ENCODE results near the gene PNKP.

Gene PNKP

GRCh38 chr19:49877879-49878743 lies 10.7 kb upstream of the PNKP start:
- DNase-seq: peak; percentile 94
- in situ Hi-C loops (cut with HindIII; ENCODE audit: low pct_ligation_motif_present, low pct_unique_long_range_greater_than_20kb, low sequenced_read_pairs): no loop called here

- in situ Hi-C loops (cut with HindIII; ENCODE audit: low pct_ligation_motif_present, low pct_unique_long_range_greater_than_20kb, low sequenced_read_pairs): no loop called here
- peak; percentile 98 for DNase-seq
These were observed 9.9 kb upstream of the PNKP start, which contains the start of the genes AKT1S1 and TBC1D17 for GRCh38 chr19:49877020-49877878. TSS of gene AKT1S1 (minus strand) at chr19:49877355. CDS start at chr19:49873295, 4,060 bp downstream. TSS of gene TBC1D17 (plus strand) at chr19:49877702. CDS start at chr19:49877724, 22 bp downstream.

- in situ Hi-C loops (cut with HindIII; ENCODE audit: low pct_ligation_motif_present, low pct_unique_long_range_greater_than_20kb, low sequenced_read_pairs): no loop called here
- peak; percentile 95 for DNase-seq
These were observed 9.1 kb upstream of the PNKP start for GRCh38 chr19:49876422-49877019.

- DNase-seq: peak; percentile 42
These were observed 8.6 kb upstream of the PNKP start for GRCh38 chr19:49875857-49876421.

GRCh38 chr19:49875177-49875576 lies 7.8 kb upstream of the PNKP start:
- in situ Hi-C loops (cut with HindIII; ENCODE audit: low pct_ligation_motif_present, low pct_unique_long_range_greater_than_20kb, low sequenced_read_pairs): no loop called here

More at GRCh38 chr19:49875857-49876421, 8.6 kb upstream of the PNKP start:
- in situ Hi-C loops (cut with HindIII; ENCODE audit: low pct_ligation_motif_present, low pct_unique_long_range_greater_than_20kb, low sequenced_read_pairs): no loop called here

GRCh38 chr19:49874503-49875157 lies 7.3 kb upstream of the PNKP start:
- in situ Hi-C loops (cut with HindIII; ENCODE audit: low pct_ligation_motif_present, low pct_unique_long_range_greater_than_20kb, low sequenced_read_pairs): no loop called here
- no peak for DNase-seq

More at GRCh38 chr19:49875177-49875576, 7.8 kb upstream of the PNKP start:
- no peak for DNase-seq

GRCh38 chr19:49873834-49874233 lies 6.5 kb upstream of the PNKP start:
- in situ Hi-C loops (cut with HindIII; ENCODE audit: low pct_ligation_motif_present, low pct_unique_long_range_greater_than_20kb, low sequenced_read_pairs): no loop called here

GRCh38 chr19:49873129-49873521 lies 5.7 kb upstream of the PNKP start:
- no peak for DNase-seq
- in situ Hi-C loops (cut with HindIII; ENCODE audit: low pct_ligation_motif_present, low pct_unique_long_range_greater_than_20kb, low sequenced_read_pairs): no loop called here

More at GRCh38 chr19:49873834-49874233, 6.5 kb upstream of the PNKP start:
- DNase-seq: no peak

- no peak for DNase-seq
- in situ Hi-C loops (cut with HindIII; ENCODE audit: low pct_ligation_motif_present, low pct_unique_long_range_greater_than_20kb, low sequenced_read_pairs): no loop called here
These were observed 5.1 kb upstream of the PNKP start for GRCh38 chr19:49872245-49873128.

GRCh38 chr19:49871349-49871985 lies 4.1 kb upstream of the PNKP start:
- no peak for DNase-seq
- in situ Hi-C loops (cut with HindIII; ENCODE audit: low pct_ligation_motif_present, low pct_unique_long_range_greater_than_20kb, low sequenced_read_pairs): no loop called here

- no peak for DNase-seq
- in situ Hi-C loops (cut with HindIII; ENCODE audit: low pct_ligation_motif_present, low pct_unique_long_range_greater_than_20kb, low sequenced_read_pairs): no loop called here
These were observed 3.0 kb upstream of the PNKP start for GRCh38 chr19:49870309-49870901.

- in situ Hi-C loops (cut with HindIII; ENCODE audit: low pct_ligation_motif_present, low pct_unique_long_range_greater_than_20kb, low sequenced_read_pairs): no loop called here
- DNase-seq: peak; percentile 99
These were observed 2.3 kb upstream of the PNKP start for GRCh38 chr19:49869484-49870308.

GRCh38 chr19:49869009-49869483 lies 1.7 kb upstream of the PNKP start:
- in situ Hi-C loops (cut with HindIII; ENCODE audit: low pct_ligation_motif_present, low pct_unique_long_range_greater_than_20kb, low sequenced_read_pairs): no loop called here

GRCh38 chr19:49864890-49865289 lies 2.5 kb downstream of the PNKP start:
- in situ Hi-C loops (cut with HindIII; ENCODE audit: low pct_ligation_motif_present, low pct_unique_long_range_greater_than_20kb, low sequenced_read_pairs): no loop called here
- no peak for DNase-seq

More at GRCh38 chr19:49869009-49869483, 1.7 kb upstream of the PNKP start:
- no peak for DNase-seq

- in situ Hi-C loops (cut with HindIII; ENCODE audit: low pct_ligation_motif_present, low pct_unique_long_range_greater_than_20kb, low sequenced_read_pairs): no loop called here
- DNase-seq: no peak
These were observed 3.4 kb downstream of the PNKP start for GRCh38 chr19:49863935-49864320.
